Suprapubic skin (tissue), 4 donors: ENCODE data around the gene TPRA1.

Experiments used
- CTCF ChIP-seq, 2 donors: fragments of 200-600 bp in 1 of 2; fragments of 450-650 bp in 1 of 2; sonication (generic) in 1 of 2; IDR thresholded peaks; one replicate each; pipeline ENCODE4 v1.5.1; 2016 to 2019; ENCODE audit warnings: antibody characterized with exemption in 2 of 2, mild to moderate bottlenecking in 1 of 2, moderate library complexity in 1 of 2
- EP300 ChIP-seq: sonication (generic); formaldehyde crosslinking; IDR thresholded peaks from one replicate; pipeline ENCODE4 v1.6.1; 2017; ENCODE audit warnings: antibody characterized with exemption
- POLR2A ChIP-seq, 2 donors: fragments of 450-650 bp; IDR thresholded peaks; one replicate each; pipeline ENCODE4 v1.6.1; 2017; ENCODE audit warnings: antibody characterized with exemption in 2 of 2, mild to moderate bottlenecking in 2 of 2, moderate library complexity in 2 of 2
- POLR2AphosphoS5 ChIP-seq, 3 donors: sonication (generic); formaldehyde crosslinking; IDR thresholded peaks; one replicate each; pipeline ENCODE4 v1.6.1; 2017; ENCODE audit warnings: antibody characterized with exemption in 3 of 3

- TF ChIP-seq CTCF (IDR thresholded peaks at IDR 0.05): no peak
- TF ChIP-seq POLR2A (IDR thresholded peaks at IDR 0.05): no peak
- no peak for TF ChIP-seq EP300
- TF ChIP-seq POLR2AphosphoS5 (IDR thresholded peaks at IDR 0.05): no peak
These were observed 17.3 kb upstream of the TPRA1 start for GRCh38 chr3:127607675-127608361.
